Gastrocnemius medialis (tissue), 4 donors: ENCODE measurements around the gene VMAC. TPM values are rescaled to one million over a fixed set of nuclear protein-coding genes. Genes with fewer than 3 reads are reported as not detected.

Experiments used
- ATAC-seq, 2 donors: fragments of 150-250 bp; one replicate each; pipeline ENCODE4 v1.9.1; 2016
- DNase-seq, 2 donors: peaks; one replicate each; pipeline ENCODE4 v3.0.0-alpha.2; 2019
- H3K27ac ChIP-seq, 4 donors: fragments of 200-600 bp; sonication (generic); 1 replicate in 1 of 4; 2 replicates in 3 of 4; pipeline ENCODE4 v1.5.1; 2016 to 2018; ENCODE audit warnings: mild to moderate bottlenecking in 2 of 4, moderate library complexity in 1 of 4
- H3K27me3 ChIP-seq, 3 donors: fragments of 200-600 bp; sonication (generic) in 2 of 3; 1 replicate in 1 of 3; 2 replicates in 2 of 3; pipeline versions ENCODE4 v1.5.1 to v1.6.0; 2016 to 2019; ENCODE audit warnings: mild to moderate bottlenecking in 1 of 3, moderate library complexity in 1 of 3
- H3K36me3 ChIP-seq, 2 donors: fragments of 200-600 bp; sonication (generic) in 1 of 2; one replicate each; pipeline ENCODE4 v1.5.1; 2017 to 2018
- H3K4me1 ChIP-seq, 2 donors: fragments of 200-600 bp; sonication (generic) in 1 of 2; one replicate each; pipeline ENCODE4 v1.5.1; 2016 to 2017; ENCODE audit warnings: mild to moderate bottlenecking in 2 of 2
- H3K4me3 ChIP-seq, 4 donors: fragments of 200-600 bp; sonication (generic) in 3 of 4; 1 replicate in 1 of 4; 2 replicates in 3 of 4; pipeline ENCODE4 v1.5.1; 2016 to 2019; ENCODE audit warnings: mild to moderate bottlenecking in 2 of 4
- H3K9me3 ChIP-seq, 3 donors: fragments of 200-600 bp; sonication (generic) in 2 of 3; 1 replicate in 1 of 3; 2 replicates in 2 of 3; pipeline ENCODE4 v1.5.1; 2016 to 2019
- POLR2A ChIP-seq, 2 donors: fragments of 450-650 bp; IDR thresholded peaks; one replicate each; pipeline ENCODE4 v1.6.1; 2017; ENCODE audit warnings: antibody characterized with exemption in 2 of 2, mild to moderate bottlenecking in 2 of 2, moderate library complexity in 2 of 2
- in situ Hi-C, 4 donors: fragments of 200-750 bp; cut with MboI; loops; one replicate each; pipeline versions ENCODE4 v1.15.0 to v1.8.0; 2017; ENCODE audit warnings: low sequenced_read_pairs in 4 of 4
- intact Hi-C: fragments of 100-400 bp; cut with DNase I; formaldehyde crosslinking; loops from one replicate; pipeline ENCODE4 v1.15.1; 2023; ENCODE audit warnings: low total_unique reads
- total RNA-seq, 4 donors: library from RNA; depleted of rRNA; stranded (reverse); fragments of >200 nt; gene quantifications; one replicate each; pipeline versions ENCODE4 v1.1.0 to v1.2.3, GENCODE V29; 2016
- TF ChIP-seq, protein P1 (sequence below), 5 experiments: fragments of 450-650 bp in 3 of 5; fragments of 200-600 bp in 2 of 5; sonication (generic) in 2 of 5; IDR thresholded peaks in 4 of 5; conservative IDR thresholded peaks in 1 of 5; 1 replicate in 4 of 5; 2 replicates in 1 of 5; pipeline ENCODE4 v1.5.1; 2016 to 2019; ENCODE audit warnings: antibody characterized with exemption in 5 of 5, mild to moderate bottlenecking in 3 of 5, moderate library complexity in 3 of 5

Gene VMAC
- total RNA-seq, 4 donors from 2014 or later: 0.46 to 3.0 (median 2.1) TPM

DNA sequence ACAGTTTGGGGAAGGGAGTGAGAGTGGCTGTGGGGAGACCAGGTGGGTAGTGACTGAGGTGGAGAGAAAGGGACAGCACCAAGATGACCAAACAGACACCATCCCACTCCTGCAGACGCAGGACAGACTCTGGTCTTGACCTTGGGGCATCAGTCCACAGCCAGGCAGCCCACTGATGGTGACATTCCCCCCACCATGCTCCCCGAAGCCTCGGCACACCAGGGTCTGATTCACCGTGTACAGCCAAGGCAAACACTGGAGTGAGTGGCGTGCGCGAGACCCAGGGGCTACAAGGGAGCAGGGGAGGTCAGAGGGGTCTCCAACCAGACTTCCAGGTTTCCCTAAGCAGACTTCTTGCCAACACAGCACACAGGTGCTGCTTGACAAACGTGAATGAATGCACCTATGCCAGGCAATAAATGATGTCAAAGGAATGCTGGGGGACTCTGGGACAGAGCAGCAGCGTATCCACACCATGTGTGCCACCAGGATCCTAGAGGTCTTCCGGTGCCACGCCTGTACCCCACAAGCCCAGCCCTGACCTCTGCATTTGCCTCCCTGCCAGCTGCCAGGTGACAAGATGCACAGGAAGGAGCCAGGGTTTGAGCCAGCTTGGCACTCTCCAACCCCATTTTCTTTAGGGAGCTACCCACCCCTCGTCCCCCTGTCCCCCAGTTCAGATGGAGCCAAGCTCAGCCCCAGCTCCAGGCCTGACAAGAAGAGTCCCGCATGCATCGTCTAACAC is 54.8 kb downstream of the VMAC start:
- no peaks in the 10 kb centered on the region for H3K9me3 ChIP-seq
- DNase-seq (no peak), ATAC-seq (no peak)
- no peak overlapping the region for H3K27ac ChIP-seq
- intact Hi-C loops: no loop called here
- H3K4me1 ChIP-seq: peaks cover 60 to 70% of the 10 kb centered on the region in 2 donors
- H3K4me3 ChIP-seq: no peak overlapping the region
- H3K27me3 ChIP-seq: no peaks in the 10 kb centered on the region
- in situ Hi-C loops: no loop called here
- no peaks in the 10 kb centered on the region for H3K36me3 ChIP-seq
- TF ChIP-seq POLR2A (IDR thresholded peaks at IDR 0.05): no peak
- TF ChIP-seq, protein P1, sequence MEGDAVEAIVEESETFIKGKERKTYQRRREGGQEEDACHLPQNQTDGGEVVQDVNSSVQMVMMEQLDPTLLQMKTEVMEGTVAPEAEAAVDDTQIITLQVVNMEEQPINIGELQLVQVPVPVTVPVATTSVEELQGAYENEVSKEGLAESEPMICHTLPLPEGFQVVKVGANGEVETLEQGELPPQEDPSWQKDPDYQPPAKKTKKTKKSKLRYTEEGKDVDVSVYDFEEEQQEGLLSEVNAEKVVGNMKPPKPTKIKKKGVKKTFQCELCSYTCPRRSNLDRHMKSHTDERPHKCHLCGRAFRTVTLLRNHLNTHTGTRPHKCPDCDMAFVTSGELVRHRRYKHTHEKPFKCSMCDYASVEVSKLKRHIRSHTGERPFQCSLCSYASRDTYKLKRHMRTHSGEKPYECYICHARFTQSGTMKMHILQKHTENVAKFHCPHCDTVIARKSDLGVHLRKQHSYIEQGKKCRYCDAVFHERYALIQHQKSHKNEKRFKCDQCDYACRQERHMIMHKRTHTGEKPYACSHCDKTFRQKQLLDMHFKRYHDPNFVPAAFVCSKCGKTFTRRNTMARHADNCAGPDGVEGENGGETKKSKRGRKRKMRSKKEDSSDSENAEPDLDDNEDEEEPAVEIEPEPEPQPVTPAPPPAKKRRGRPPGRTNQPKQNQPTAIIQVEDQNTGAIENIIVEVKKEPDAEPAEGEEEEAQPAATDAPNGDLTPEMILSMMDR (IDR thresholded peaks at IDR 0.05 in 4 of 5, conservative IDR thresholded peaks at IDR 0.05 in 1 of 5): no peak

Other genes with a start within 250 kb of the VMAC start
- gene MICOS13, start 224.4 kb upstream of the VMAC start, total RNA-seq: 100 to 1,000 TPM in 1 of 4 donors, 10 to 100 TPM in 3; 45.7 to 122 (median 74.8) TPM
- gene HSD11B1L, start 223.8 kb upstream of the VMAC start, total RNA-seq: 10 to 100 TPM in 3 of 4 donors, 1 to 10 TPM in 1; 5.8 to 33.2 (median 21.5) TPM
- gene RPL36, start 214.6 kb upstream of the VMAC start, total RNA-seq: 100 to 1,000 TPM; 329 to 784 (median 462) TPM
- gene LONP1, start 184.7 kb upstream of the VMAC start, total RNA-seq: 10 to 100 TPM; 33.1 to 77.7 (median 70.4) TPM
- gene CATSPERD, start 184.2 kb upstream of the VMAC start, total RNA-seq: not detected
- 1 to 10 TPM in 1 of 4 donors, under 1 TPM in 1, not detected in 2; 0.24 to 1.0 TPM for gene PRR22, start 120.1 kb upstream of the VMAC start, total RNA-seq
- gene DUS3L, start 113.7 kb upstream of the VMAC start, total RNA-seq: 10 to 100 TPM; 19.5 to 45.9 (median 25.0) TPM
- gene NRTN, start 99.8 kb upstream of the VMAC start, total RNA-seq: not detected
- gene FUT6, start 65.2 kb upstream of the VMAC start, total RNA-seq: under 1 TPM in 1 of 4 donors, not detected in 3; 0.29 TPM
- under 1 TPM in 1 of 4 donors, not detected in 3; 0.32 TPM for gene FUT3, start 53.4 kb upstream of the VMAC start, total RNA-seq
- not detected for gene FUT5, start 34.3 kb upstream of the VMAC start, total RNA-seq
- gene NDUFA11, start 1.1 kb upstream of the VMAC start, total RNA-seq: 100 to 1,000 TPM; 190 to 349 (median 221) TPM
- 1 to 10 TPM; 1.2 to 2.4 (median 2.0) TPM for gene CAPS, start 9.4 kb downstream of the VMAC start, total RNA-seq
- 10 to 100 TPM; 37.4 to 74.3 (median 61.3) TPM for gene RANBP3, start 73.3 kb downstream of the VMAC start, total RNA-seq
- gene RFX2, start 205.6 kb downstream of the VMAC start, total RNA-seq: 10 to 100 TPM in 1 of 4 donors, 1 to 10 TPM in 2, under 1 TPM in 1; 0.31 to 10.5 (median 2.2) TPM
- not detected for gene ACSBG2, start 230.8 kb downstream of the VMAC start, total RNA-seq